ENCODE data around the gene ENDOU.
A peak's percentile ranks its signal among the peaks of the same experiment; 100 is the strongest.

The ENDOU gene

DNA sequence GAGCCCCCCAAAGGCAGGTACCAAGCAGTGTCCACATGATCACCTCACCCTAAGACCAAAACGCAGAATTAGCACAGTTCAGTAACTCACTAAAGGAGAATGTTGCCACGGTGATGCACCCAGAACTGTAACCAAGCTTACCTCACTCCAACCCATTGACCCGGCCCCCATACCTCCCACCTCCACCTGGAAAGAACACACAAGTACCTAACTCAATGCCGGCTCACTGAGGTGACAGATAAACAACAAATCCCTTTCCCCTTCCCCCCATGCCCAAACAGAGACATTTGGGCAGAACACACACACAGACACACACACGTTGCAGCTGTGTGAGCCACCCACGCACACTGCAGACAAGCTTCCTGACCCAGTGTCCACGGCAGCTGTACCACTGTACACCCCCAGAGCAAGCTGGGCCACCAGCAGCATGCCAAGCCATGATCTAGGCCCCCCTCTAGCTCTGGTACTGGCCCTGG lies 32.1 kb upstream of the ENDOU start:
- no peak for DNase-seq (ENCODE audit: low spot score)

GRCh38 chr12:47755655-47756562 lies 30.6 kb upstream of the ENDOU start:
- no peak for DNase-seq (ENCODE audit: low spot score)

- DNase-seq (ENCODE audit: low spot score) = no peak
Measured at GRCh38 chr12:47754881-47755280, 29.6 kb upstream of the ENDOU start.

- no peak for DNase-seq (ENCODE audit: low spot score)
Measured at GRCh38 chr12:47754126-47754525, 28.8 kb upstream of the ENDOU start.

GRCh38 chr12:47753021-47754001 lies 28.0 kb upstream of the ENDOU start:
- no peak for DNase-seq (ENCODE audit: low spot score)

- no peak for DNase-seq (ENCODE audit: low spot score)
Measured at GRCh38 chr12:47752552-47752951, 27.3 kb upstream of the ENDOU start.

- DNase-seq (ENCODE audit: low spot score) = no peak
Measured at GRCh38 chr12:47752121-47752520, 26.8 kb upstream of the ENDOU start.

GRCh38 chr12:47751561-47751960 lies 26.3 kb upstream of the ENDOU start:
- no peak for DNase-seq (ENCODE audit: low spot score)

DNA sequence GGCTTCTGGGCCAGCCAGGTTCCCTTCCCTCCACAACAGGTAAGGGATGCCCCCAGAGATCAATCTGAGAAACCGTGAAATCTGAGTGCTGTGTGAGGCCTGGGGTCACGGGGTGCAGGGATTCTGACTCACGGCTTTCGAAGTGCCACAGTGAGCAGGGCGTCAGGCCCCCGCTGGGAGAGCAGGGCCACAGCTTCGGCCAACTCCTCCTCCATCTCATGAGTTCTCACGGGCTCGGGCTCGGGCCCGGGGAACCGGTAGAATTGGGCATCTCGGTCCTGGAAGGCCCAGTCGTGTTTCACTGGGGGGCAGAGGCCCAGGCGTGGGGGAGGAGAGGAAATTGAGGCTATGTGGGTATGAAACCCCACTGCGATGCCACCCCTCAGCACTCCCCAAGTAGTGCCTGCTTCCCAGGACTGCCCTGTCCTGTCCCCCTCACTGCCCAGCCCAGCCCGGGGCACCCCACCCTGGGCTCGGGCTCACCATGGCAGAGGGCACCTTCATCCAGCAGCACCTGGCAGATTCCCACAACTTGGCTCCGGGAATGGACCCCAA lies 25.7 kb upstream of the ENDOU start:
- DNase-seq (ENCODE audit: low spot score) = no peak

DNA sequence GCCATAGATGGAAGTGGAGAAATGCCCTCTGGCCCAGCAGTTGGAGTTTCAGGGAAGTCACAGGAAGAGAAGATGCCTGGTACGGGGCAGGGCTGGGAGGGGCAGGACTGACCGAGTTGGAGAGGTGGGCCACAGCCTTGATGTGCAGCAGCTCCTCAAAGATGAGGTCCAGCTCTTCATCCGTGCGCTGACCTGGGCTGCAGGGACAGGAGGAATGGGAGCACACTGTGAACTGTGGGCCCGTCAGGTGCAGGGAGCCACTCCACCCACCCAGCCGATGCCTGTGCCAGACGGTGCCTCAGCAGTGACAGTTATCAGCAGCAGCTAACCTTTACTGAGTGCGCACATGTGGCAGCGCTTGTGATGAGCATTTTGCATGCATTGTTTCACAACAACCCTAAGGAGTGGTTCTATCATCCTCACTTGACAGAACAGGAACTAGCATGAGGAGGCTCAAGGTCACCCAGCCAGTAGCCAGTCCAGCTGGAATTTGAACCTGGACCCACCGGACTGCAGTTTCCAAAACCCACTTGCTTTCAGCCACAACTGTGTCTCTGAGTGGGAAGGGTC lies 25.0 kb upstream of the ENDOU start:
- DNase-seq (ENCODE audit: low spot score) = no peak

DNA sequence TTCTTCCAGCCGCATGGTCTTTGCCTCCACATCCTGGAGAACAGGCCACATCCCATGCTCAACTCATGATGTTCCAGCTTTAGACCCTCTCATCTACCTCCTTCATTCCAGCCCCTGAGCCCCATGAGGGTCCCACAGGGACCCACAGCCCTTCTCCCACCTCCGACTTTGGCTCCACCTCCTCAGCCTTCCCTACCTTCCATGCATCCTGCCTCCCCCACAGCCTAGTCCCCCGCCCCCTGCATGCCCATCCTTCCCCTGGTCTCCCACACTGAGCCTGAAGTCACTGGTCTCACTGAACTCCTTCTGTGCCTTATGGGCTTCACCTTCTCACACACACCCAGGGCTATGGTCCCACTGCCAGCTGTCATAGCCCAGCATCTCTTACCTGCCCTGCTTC lies 23.6 kb upstream of the ENDOU start:
- no peak for DNase-seq (ENCODE audit: low spot score)

DNA sequence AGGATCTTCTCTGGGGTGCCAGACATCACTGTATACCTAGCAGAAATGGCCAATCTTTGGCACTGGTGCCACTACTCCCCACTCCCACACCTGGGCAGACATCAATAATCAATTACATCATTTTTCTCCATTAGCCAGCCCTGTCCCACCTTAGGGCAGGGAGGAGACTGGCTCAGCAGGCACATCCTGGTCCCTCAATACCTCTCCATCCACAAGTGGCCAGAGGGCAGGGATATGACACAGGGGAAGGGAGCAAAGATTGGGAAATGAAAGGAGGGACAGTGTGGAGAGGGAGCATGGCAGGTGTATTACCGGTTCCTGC lies 23.2 kb upstream of the ENDOU start:
- DNase-seq (ENCODE audit: low spot score) = no peak

DNA sequence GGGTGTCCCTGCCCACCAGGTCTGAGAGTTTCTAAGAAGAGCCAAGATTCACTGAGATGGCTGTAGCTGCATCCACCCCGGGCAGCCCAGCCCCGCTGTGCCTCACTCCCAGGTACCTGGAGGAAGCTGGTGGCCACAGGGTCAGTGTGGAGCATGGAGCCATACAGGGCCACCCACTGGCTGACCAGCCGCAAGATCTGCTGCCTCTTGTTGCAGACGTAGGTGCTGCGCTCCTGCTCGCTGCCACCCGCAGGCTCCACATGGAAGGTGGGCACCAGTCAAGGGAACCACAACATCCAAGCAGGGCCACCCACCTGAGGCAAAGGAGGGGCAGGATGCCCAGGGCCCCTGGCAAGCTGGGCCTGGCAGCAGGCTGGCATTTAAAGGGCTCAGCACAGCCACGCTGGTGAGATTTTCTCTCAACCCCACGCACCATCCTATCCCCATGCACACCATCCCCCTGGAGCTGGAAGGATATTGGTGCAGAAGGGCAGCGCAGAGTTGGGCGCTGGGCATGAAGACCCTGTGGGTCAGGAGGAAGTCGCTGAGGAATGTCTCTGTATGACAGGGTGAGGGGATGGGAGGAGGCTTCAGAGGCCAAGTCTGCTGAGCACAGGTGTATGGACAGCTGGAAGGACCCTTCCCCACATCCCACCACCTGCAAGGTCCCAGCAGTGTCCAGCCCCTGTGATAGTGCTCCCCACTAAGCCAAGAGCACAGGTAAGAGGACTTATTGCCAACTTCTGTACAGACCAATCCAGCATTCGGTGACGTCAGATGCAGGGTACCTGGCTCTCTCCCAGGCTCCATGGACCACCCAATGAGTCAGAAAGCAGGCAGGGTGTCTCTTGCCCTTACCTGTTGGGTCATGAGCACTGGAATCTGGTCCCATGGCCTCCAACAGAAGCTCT lies 22.6 kb upstream of the ENDOU start:
- no peak for DNase-seq (ENCODE audit: low spot score)

GRCh38 chr12:47747126-47747525 lies 21.8 kb upstream of the ENDOU start:
- no peak for DNase-seq (ENCODE audit: low spot score)

DNA sequence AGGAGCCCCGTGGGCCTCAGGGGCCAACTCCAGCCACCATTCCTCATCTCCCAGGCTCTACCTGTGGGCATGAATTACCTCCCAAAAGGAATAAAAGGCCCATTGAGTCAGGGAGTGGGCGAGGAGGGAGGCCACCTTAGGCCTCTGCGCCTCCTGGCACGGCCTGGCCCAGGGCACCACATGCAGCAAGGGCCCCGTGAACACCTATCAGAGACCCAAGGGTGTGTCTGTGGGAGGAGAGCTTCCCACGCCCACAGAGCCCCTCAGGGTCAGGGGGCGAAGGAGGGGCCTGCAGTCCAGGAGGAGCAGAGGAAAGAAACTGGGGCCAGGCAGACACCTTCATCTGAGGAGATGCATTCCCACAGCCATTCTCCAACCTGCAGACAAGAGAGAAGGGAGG lies 21.2 kb upstream of the ENDOU start:
- no peak for DNase-seq (ENCODE audit: low spot score)

DNA sequence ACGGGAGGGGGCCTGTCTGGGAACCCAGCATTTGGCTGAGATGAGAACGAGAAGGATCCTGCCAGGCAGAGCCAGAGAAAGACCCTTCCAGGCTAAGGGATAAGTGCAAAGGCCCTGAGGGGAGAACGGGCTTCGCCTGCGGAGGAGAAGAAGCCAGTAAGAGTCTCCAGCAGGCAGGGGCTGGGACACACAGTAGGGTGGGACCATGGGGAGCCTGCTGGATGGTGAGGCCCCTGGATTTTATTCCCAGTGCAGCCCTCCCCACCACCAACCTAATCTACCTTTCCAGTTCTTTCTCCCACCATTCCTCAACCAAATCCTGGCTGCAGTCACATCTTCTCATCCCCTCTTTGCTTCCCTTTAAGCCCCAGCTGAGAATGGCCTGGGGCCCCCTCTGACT lies 20.8 kb upstream of the ENDOU start:
- DNase-seq (ENCODE audit: low spot score) = no peak

GRCh38 chr12:47745485-47746041 lies 20.3 kb upstream of the ENDOU start:
- no peak for DNase-seq (ENCODE audit: low spot score)

GRCh38 chr12:47744778-47745436 lies 19.6 kb upstream of the ENDOU start:
- no peak for DNase-seq (ENCODE audit: low spot score)

DNA sequence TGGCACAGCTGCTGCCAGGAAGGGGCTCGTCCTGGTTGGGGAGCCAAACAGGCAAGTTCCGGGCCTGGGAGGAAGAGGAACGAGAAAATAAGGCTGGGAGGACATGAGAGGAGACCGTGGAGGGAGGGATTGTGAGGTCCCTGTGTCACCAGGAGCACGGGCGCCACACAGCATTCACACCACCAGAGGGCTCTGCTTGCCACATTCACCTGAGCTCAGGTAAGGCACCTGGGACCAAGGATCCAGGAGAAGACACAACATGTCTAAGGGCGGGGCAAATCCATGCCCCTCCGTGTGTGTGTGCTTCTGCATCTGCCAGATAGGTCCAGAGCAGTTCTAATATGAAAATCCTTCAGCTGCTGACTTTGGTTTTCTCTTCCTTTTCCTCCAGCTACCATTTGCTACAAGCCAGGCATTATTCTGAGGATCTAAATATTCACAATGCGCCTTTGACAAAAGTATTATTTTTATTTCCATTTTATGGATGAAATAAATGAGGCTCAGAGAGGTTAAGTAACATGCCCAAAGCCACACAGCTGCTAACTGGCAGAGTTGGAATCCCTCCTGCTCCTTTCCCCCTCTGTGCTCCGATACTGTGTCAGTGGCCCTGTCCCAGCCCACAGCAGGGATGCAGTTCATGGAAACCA lies 18.8 kb upstream of the ENDOU start:
- peak; percentile 83 for DNase-seq (ENCODE audit: low spot score)
